HEK293 (cell line): ENCODE measurements around the gene CARMIL3.
A peak's percentile ranks its signal among the peaks of the same experiment; 100 is the strongest.

ENCODE experiments used
- CTCF ChIA-PET: fragments of 350-600 bp; formaldehyde crosslinking; extraction: SDS; loops from one replicate; lab custom pipeline; 2021; ENCODE audit warnings: antibody characterized with exemption; lab: Yijun Ruan, JAX
- POLR2A ChIA-PET: fragments of 300-600 bp; formaldehyde crosslinking; extraction: SDS; loops from one replicate; lab custom pipeline; 2020; ENCODE audit warnings: antibody characterized with exemption, inconsistent platforms; lab: Yijun Ruan, JAX
- H3K27ac ChIP-seq: fragments of 200-500 bp; sonication (Bioruptor generic); 2 replicates; pipeline ENCODE4 v1.5.1; 2014; ENCODE audit warnings: low read depth, low read length, control low read depth, inconsistent platforms; ENCODE audit errors: extremely low read depth
- H3K36me3 ChIP-seq, 2 experiments: fragments of 200-500 bp in 1 of 2; sonication (Bioruptor generic) in 1 of 2; 1 replicate in 1 of 2; 2 replicates in 1 of 2; pipeline ENCODE4 v1.5.1; 2014 to 2017; ENCODE audit warnings: inconsistent platforms in 2 of 2, low read length in 2 of 2; ENCODE audit not compliant: control insufficient read depth in 2 of 2, insufficient read depth in 1 of 2
- H3K4me1 ChIP-seq: fragments of 200-500 bp; sonication (Bioruptor generic); 2 replicates; pipeline ENCODE4 v1.5.1; 2014; ENCODE audit warnings: mild to moderate bottlenecking, low read length, inconsistent platforms; ENCODE audit not compliant: control insufficient read depth, insufficient read depth
- H3K4me3 ChIP-seq: 2 replicates; pipeline ENCODE4 v1.5.1; 2011; ENCODE audit warnings: low read depth, mild to moderate bottlenecking, control low read depth, low read length, moderate library complexity
- H3K9me3 ChIP-seq: fragments of 200-500 bp; sonication (Bioruptor generic); 2 replicates; pipeline ENCODE4 v1.5.1; 2014; ENCODE audit warnings: low read depth, low read length, inconsistent platforms; ENCODE audit not compliant: control insufficient read depth, insufficient read depth
- EGR2 ChIP-seq: fragments of 450-650 bp; formaldehyde crosslinking; IDR thresholded peaks from 2 replicates; pipeline ENCODE4 v1.5.1; 2016; ENCODE audit warnings: low read depth, missing biosample characterization, missing genetic modification characterization
- PRDM1 ChIP-seq: fragments of 450-650 bp; formaldehyde crosslinking; IDR thresholded peaks from 2 replicates; pipeline ENCODE4; 2016; ENCODE audit warnings: missing biosample characterization, missing genetic modification characterization
- SALL2 ChIP-seq: fragments of 450-650 bp; formaldehyde crosslinking; IDR thresholded peaks from 2 replicates; pipeline ENCODE4 v1.5.0; 2017; ENCODE audit warnings: missing biosample characterization, mild to moderate bottlenecking, missing genetic modification characterization, borderline replicate concordance
- YY1 ChIP-seq: fragments of 450-650 bp; formaldehyde crosslinking; IDR thresholded peaks from 2 replicates; pipeline ENCODE4 v1.5.1; 2018; ENCODE audit warnings: missing biosample characterization, missing genetic modification characterization
- ZBTB20 ChIP-seq: fragments of 450-650 bp; formaldehyde crosslinking; IDR thresholded peaks from 2 replicates; pipeline ENCODE4 v1.5.1; 2016; ENCODE audit warnings: missing biosample characterization, missing genetic modification characterization
- ZFP41 ChIP-seq: fragments of 450-650 bp; formaldehyde crosslinking; IDR thresholded peaks from 2 replicates; pipeline ENCODE4 v1.5.1; 2016; ENCODE audit warnings: missing biosample characterization, missing genetic modification characterization, borderline replicate concordance
- ZIC2 ChIP-seq: fragments of 450-650 bp; formaldehyde crosslinking; IDR thresholded peaks from 2 replicates; pipeline ENCODE4 v1.5.1; 2016; ENCODE audit warnings: missing biosample characterization, missing genetic modification characterization
- ZNF132 ChIP-seq: fragments of 450-650 bp; formaldehyde crosslinking; IDR thresholded peaks from 2 replicates; pipeline ENCODE4 v1.5.1; 2017; ENCODE audit warnings: missing biosample characterization, missing genetic modification characterization, borderline replicate concordance
- ZNF184 ChIP-seq: fragments of 450-650 bp; IDR thresholded peaks from 2 replicates; pipeline ENCODE4 v1.5.1; 2018; ENCODE audit warnings: missing biosample characterization, mild to moderate bottlenecking, missing genetic modification characterization
- ZNF2 ChIP-seq: fragments of 450-650 bp; formaldehyde crosslinking; IDR thresholded peaks from 2 replicates; pipeline ENCODE4 v1.5.1; 2016; ENCODE audit warnings: missing biosample characterization, missing genetic modification characterization
- ZNF202 ChIP-seq: fragments of 450-650 bp; formaldehyde crosslinking; IDR thresholded peaks from 2 replicates; pipeline ENCODE4 v1.5.1; 2016; ENCODE audit warnings: missing biosample characterization, missing genetic modification characterization, borderline replicate concordance
- ZNF335 ChIP-seq: fragments of 450-650 bp; formaldehyde crosslinking; conservative IDR thresholded peaks from 2 replicates; pipeline ENCODE4 v1.5.1; 2016; ENCODE audit warnings: missing biosample characterization, missing genetic modification characterization
- ZNF37A ChIP-seq: fragments of 450-650 bp; IDR thresholded peaks from 2 replicates; pipeline ENCODE4 v1.5.1; 2018; ENCODE audit warnings: missing biosample characterization, missing genetic modification characterization
- ZNF391 ChIP-seq: fragments of 450-650 bp; formaldehyde crosslinking; IDR thresholded peaks from 2 replicates; pipeline ENCODE4 v1.5.1; 2016; ENCODE audit warnings: low read depth, missing biosample characterization, missing genetic modification characterization, borderline replicate concordance
- ZNF426 ChIP-seq: fragments of 450-650 bp; formaldehyde crosslinking; IDR thresholded peaks from 2 replicates; pipeline ENCODE4 v1.5.1; 2017; ENCODE audit warnings: missing biosample characterization, missing genetic modification characterization, mild to moderate bottlenecking, inconsistent platforms, moderate library complexity
- ZNF530 ChIP-seq: fragments of 450-650 bp; formaldehyde crosslinking; IDR thresholded peaks from 2 replicates; pipeline ENCODE4 v1.5.1; 2016; ENCODE audit warnings: low read depth, missing biosample characterization, missing genetic modification characterization
- ZNF561 ChIP-seq: fragments of 450-650 bp; IDR thresholded peaks from 2 replicates; pipeline ENCODE4 v1.5.1; 2018; ENCODE audit warnings: missing biosample characterization, missing genetic modification characterization, borderline replicate concordance
- ZNF76 ChIP-seq: fragments of 450-650 bp; formaldehyde crosslinking; IDR thresholded peaks from 2 replicates; pipeline ENCODE4; 2016; ENCODE audit warnings: low read depth, missing biosample characterization, missing genetic modification characterization, borderline replicate concordance
- TF ChIP-seq, protein P1 (sequence below): fragments of 450-650 bp; formaldehyde crosslinking; IDR thresholded peaks from 2 replicates; pipeline ENCODE4 v1.5.1; 2016; ENCODE audit warnings: missing biosample characterization, missing genetic modification characterization
- TF ChIP-seq, protein P2 (sequence below): fragments of 450-650 bp; formaldehyde crosslinking; IDR thresholded peaks from 2 replicates; pipeline ENCODE4; 2016; ENCODE audit warnings: missing biosample characterization, missing genetic modification characterization

The CARMIL3 gene

DNA sequence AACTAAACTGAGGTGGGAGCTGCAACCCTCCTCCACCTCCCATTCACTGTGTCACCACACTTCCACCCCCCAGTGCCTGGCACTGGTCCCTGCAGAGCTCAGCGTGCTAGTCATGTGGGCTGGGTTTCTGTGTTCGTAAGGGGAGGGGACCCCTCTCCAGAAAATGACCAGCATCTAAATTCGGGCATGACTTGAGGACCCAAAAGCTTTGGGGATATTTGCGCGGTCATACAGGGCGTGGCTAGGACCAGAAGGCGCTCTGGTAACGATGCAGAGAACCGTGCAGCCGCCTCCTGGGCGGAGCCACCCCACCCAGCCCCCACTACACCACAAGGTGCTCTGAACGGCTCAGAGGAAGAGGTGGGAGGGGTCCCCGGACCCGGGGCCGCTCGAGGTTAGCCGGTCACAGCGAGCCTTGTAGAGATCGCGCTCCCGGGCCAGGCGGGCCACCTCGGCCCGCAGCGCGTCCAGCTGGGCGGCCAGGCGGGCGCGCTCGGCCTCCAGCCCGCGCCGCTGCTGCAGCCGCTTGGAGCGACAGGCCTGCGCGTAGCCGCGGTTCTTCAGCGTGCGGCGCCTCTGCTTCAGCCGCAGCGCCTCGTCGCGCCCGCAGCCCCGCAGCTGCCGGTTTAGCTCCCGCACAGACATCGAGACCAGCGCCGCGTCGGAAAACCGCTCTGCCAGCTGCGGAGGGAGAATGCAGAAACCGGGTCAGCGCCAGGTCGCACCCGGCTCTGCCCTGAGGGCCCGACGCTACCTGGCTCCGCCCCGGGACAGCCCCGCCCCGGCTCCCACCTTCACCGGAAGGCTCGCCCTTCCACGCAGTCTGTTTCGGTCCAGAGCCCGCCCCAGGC lies 29.3 kb downstream of the CARMIL3 start (continued):
- peak; percentile 58 for TF ChIP-seq ZNF335 (tag by site-specific recombination)

DNA sequence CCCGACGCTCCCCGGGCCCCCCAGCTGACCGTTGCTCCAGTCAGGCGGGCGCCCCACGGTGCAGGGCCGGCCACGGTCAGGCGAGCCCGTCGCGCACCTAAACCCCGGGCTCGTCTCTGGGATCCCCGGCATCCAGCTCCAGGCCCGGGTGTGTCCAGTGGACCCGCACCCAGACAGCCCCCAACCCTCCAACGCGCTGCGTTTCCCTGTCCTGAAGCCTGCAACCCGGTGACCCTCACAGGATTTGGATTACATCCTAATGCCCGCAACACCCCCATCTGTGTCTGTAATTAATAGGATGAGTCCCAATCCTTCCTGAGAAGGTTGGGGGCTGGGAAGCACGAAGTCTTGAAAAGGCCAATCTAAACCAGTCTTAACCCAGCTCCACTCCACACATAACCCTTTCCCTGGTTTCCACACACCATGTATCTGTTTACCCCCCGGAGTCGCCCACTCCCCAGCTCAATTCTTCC lies 30.0 kb downstream of the CARMIL3 start:
- H3K36me3 ChIP-seq = no peaks in the 10 kb centered on the region
- ChIA-PET POLR2A (interaction anchor here (1.2 to 3.7 kb wide), 7 partner anchors 9 to 65 kb away, joined by 4 to 27 read pairs (median 7); partner anchors contain the start of genes DCAF11, EMC9, NRL and PCK2), CTCF (interaction anchor here (0.5 to 6.0 kb wide), 6 partner anchors 10 to 86 kb away, joined by 3 to 77 read pairs (median 7); partner anchors contain the start of gene PCK2)
- TF ChIP-seq ZIC2 (peak; percentile 10; the same call in 1 of the 2 replicates), ZNF426 (tag by site-specific recombination) (no peak), ZBTB20 (tag by site-specific recombination) (0 out of 2 replicates have a peak, but pooled peaks have one; percentile 14), YY1 (tag by site-specific recombination) (no peak), ZNF202 (tag by site-specific recombination) (no peak), EGR2 (peak; percentile 48; the same call in 1 of the 2 replicates), ZFP41 (tag by site-specific recombination) (no peak)
- TF ChIP-seq, protein P1, sequence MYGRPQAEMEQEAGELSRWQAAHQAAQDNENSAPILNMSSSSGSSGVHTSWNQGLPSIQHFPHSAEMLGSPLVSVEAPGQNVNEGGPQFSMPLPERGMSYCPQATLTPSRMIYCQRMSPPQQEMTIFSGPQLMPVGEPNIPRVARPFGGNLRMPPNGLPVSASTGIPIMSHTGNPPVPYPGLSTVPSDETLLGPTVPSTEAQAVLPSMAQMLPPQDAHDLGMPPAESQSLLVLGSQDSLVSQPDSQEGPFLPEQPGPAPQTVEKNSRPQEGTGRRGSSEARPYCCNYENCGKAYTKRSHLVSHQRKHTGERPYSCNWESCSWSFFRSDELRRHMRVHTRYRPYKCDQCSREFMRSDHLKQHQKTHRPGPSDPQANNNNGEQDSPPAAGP (tag by site-specific recombination) = 0 out of 2 replicates have a peak, but pooled peaks have one; percentile 1
- no peak overlapping the region; the same call in 1 of the 2 replicates for H3K27ac ChIP-seq
- H3K9me3 ChIP-seq = no peaks in the 10 kb centered on the region
- H3K4me3 ChIP-seq = peak overlapping the region; percentile 58; the same call in 1 of the 2 replicates
- peaks cover 10% of the 10 kb centered on the region for H3K4me1 ChIP-seq

DNA sequence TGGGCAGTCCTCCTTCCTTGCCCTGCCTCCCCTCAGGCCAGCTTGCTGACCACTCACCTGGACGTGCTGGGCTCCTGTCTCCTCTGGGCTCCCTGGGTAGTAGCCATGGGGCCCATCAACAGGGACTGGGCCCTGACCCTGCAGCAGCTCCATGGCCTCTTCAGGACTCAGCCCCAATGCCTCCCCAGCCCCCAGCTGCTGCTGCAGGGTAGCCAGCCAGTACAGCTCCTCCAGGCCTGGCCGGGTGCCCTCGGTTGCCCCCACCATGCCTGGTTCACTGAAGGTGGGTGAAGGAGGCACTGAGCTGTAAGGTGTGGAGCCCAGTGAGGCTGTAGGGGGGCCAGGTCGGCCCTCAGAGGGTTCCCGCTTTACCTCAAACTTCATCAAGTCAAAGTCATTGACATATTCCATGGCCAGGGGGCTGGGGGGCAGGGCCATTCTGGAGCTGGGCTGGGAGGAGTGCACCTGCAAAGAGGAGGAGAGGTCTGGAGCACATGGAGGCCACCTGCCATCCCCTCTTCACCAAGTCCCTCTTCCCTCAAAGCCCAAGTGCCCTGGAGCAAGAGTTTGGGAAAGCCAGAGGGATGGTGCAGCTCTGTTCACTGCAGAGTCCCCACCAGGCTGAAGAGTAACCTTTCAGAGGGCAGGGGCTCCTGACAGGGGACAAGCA lies 30.7 kb downstream of the CARMIL3 start:
- CTCF ChIA-PET = interaction anchor here (0.5 to 6.0 kb wide), 4 partner anchors 9 to 85 kb away, joined by 3 to 77 read pairs (median 18); partner anchors contain the start of gene PCK2
- Histone ChIP-seq H3K4me1 (peaks cover 10% of the 10 kb centered on the region), H3K36me3 (no peaks in the 10 kb centered on the region), H3K9me3 (no peaks in the 10 kb centered on the region), H3K4me3 (no peak overlapping the region), H3K27ac (no peak overlapping the region)
- TF ChIP-seq ZNF76 (tag by site-specific recombination) = no peak
- no peak for TF ChIP-seq ZNF184 (tag by site-specific recombination)
- TF ChIP-seq ZNF391 (tag by site-specific recombination) = no peak
- TF ChIP-seq, protein P2, sequence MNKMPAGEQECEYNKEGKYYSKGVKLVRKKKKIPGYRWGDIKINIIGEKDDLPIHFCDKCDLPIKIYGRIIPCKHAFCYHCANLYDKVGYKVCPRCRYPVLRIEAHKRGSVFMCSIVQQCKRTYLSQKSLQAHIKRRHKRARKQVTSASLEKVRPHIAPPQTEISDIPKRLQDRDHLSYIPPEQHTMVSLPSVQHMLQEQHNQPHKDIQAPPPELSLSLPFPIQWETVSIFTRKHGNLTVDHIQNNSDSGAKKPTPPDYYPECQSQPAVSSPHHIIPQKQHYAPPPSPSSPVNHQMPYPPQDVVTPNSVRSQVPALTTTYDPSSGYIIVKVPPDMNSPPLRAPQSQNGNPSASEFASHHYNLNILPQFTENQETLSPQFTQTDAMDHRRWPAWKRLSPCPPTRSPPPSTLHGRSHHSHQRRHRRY = no peak
- no peak for TF ChIP-seq ZNF530
- no peak for TF ChIP-seq ZNF132 (tag by site-specific recombination)
- no peak for TF ChIP-seq PRDM1
- no peak for TF ChIP-seq ZNF561 (tag by site-specific recombination)
- TF ChIP-seq ZFP41 (tag by site-specific recombination) = no peak
- TF ChIP-seq ZNF2 (tag by site-specific recombination) = no peak
- no peak for TF ChIP-seq SALL2
- TF ChIP-seq ZNF37A = no peak
- POLR2A ChIA-PET = interaction anchor here (1.2 to 3.7 kb wide), 4 partner anchors 11 to 59 kb away, joined by 3 to 27 read pairs (median 4); partner anchors contain the start of genes EMC9 and PCK2
